AG04450 (cell line): ENCODE results near the gene FAIM2. TPM values are rescaled to one million over a fixed set of nuclear protein-coding genes. Genes with fewer than 3 reads are reported as not detected.

Experiments used
- CTCF ChIA-PET: fragments of 300-600, 350-600 bp; formaldehyde crosslinking; extraction: SDS; loops from one replicate; lab custom pipeline; 2022; ENCODE audit warnings: antibody characterized with exemption, inconsistent platforms; lab: Charles Lee
- POLR2A ChIA-PET: fragments of 350-600 bp; formaldehyde crosslinking; extraction: SDS; loops from one replicate; lab custom pipeline; 2021; ENCODE audit warnings: antibody characterized with exemption, inconsistent platforms; lab: Yijun Ruan, JAX
- DNase-seq: peaks from one replicate; pipeline ENCODE4 v3.0.0-alpha.2; 2011; ENCODE audit warnings: low read depth, low spot score
- H3K27ac ChIP-seq: one replicate; pipeline ENCODE4 v1.5.1; 2012; ENCODE audit warnings: low read depth, low read length, control low read depth
- H3K27me3 ChIP-seq: one replicate; pipeline ENCODE4 v1.6.0; 2012; ENCODE audit warnings: low read length; ENCODE audit not compliant: control insufficient read depth, insufficient read depth
- H3K4me3 ChIP-seq: 2 replicates; pipeline ENCODE4 v1.5.1; 2011; ENCODE audit warnings: mild to moderate bottlenecking, low read depth, low read length, control low read depth
- H3K9me3 ChIP-seq: 2 replicates; pipeline ENCODE4 v1.5.1; 2012; ENCODE audit warnings: low read length; ENCODE audit not compliant: control insufficient read depth, insufficient read depth
- polyA plus RNA-seq: library from polyadenylated mRNA; depleted of rRNA; stranded (reverse); fragments of >200 nt; gene quantifications from 2 replicates; pipeline ENCODE4 v1.2.3, GENCODE V29; 2011
- TF ChIP-seq, protein P1 (sequence below): IDR thresholded peaks from 2 replicates; pipeline ENCODE4 v1.5.1; 2011; ENCODE audit warnings: low read depth, low read length, control low read depth, inconsistent platforms

Gene FAIM2
- polyA plus RNA-seq, 1 experiment: 5.9 TPM

DNA sequence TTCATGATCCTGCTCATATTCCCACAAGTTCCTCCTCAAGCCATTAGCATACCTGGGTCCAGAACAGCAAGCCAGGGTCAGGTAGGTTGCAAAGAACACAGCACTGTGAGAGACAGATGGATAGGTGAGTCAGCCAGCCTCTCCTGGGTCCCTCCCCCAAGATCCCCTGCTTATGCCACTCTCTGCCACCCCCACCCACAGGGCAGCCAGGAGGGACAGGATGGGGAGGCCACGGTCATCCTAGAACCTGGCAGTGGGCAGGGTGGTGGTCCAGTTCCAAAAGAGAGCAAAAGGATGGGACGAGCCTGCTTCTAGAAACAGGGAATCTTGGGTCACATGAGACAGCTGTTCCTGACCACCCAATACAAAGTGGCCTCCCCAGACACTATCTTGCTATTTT lies 12.7 kb downstream of the FAIM2 start:
- CTCF ChIA-PET: no interaction called here
- POLR2A ChIA-PET: no interaction called here
- DNase-seq: no peak
- H3K27ac ChIP-seq: no peak overlapping the region
- TF ChIP-seq, protein P1, sequence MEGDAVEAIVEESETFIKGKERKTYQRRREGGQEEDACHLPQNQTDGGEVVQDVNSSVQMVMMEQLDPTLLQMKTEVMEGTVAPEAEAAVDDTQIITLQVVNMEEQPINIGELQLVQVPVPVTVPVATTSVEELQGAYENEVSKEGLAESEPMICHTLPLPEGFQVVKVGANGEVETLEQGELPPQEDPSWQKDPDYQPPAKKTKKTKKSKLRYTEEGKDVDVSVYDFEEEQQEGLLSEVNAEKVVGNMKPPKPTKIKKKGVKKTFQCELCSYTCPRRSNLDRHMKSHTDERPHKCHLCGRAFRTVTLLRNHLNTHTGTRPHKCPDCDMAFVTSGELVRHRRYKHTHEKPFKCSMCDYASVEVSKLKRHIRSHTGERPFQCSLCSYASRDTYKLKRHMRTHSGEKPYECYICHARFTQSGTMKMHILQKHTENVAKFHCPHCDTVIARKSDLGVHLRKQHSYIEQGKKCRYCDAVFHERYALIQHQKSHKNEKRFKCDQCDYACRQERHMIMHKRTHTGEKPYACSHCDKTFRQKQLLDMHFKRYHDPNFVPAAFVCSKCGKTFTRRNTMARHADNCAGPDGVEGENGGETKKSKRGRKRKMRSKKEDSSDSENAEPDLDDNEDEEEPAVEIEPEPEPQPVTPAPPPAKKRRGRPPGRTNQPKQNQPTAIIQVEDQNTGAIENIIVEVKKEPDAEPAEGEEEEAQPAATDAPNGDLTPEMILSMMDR: no peak
- no peak overlapping the region for H3K4me3 ChIP-seq
- no peaks in the 10 kb centered on the region for H3K9me3 ChIP-seq
- peaks cover 50% of the 10 kb centered on the region for H3K27me3 ChIP-seq

DNA sequence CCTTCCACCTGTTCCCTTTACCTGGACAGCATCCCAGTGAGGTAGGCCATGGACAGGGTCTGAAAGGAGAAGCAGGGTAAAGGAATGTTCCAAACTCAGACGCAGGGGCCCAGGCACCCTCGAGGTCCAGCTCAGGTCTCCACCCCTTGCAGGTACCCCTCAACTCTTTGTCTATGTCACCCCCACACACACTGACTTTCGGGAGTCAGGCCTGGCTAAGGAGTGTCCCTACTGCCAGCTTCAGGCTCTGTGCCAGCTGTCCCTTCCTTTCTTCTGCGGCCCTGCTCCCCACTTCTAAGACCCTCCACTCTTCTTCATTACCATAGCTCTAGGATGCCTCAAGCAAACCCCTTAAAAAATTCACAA lies 13.6 kb downstream of the FAIM2 start:
- Histone ChIP-seq H3K27ac (no peak overlapping the region), H3K27me3 (peaks cover 59% of the 10 kb centered on the region), H3K9me3 (no peaks in the 10 kb centered on the region), H3K4me3 (no peak overlapping the region)
- TF ChIP-seq, protein P1: no peak
- DNase-seq: no peak
- ChIA-PET CTCF (no interaction called here), POLR2A (no interaction called here)

DNA sequence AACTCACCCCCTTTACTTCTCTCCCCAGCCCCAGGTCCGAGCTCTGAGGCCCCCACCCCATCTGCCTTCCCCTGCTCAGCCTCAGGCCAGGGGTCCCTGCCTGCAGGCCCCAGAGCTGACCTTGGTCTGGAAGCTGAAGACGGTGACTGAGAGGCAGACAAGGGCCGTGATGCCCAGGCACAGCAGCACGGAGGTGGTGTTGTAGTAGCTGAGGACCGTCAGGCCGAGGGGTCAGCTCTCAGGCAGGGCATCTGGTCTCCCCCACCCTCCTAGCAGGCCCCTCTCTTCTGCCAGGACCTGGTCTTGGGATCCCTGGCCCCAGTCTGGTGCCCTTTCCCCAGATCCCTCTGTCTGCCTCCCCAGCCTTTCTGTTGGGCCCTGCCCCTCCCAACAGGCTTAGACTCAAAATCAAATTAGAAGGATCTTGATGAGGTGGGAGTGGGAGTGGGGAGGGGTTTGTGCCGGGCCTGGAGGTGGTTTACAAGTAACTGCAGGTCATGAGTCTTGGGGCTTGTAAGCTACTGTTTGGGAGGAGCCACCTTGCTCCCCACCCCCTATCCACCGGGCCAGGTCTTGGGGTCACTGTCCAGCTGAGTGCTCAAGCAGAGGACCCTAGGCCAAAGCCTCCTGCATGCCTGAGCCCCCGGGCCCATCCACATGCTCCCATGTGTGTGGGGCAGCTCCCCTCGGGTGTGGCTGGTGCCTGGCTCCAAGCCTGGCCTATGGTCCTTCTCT lies 14.2 kb downstream of the FAIM2 start:
- no peaks in the 10 kb centered on the region for H3K9me3 ChIP-seq
- ChIA-PET CTCF (no interaction called here), POLR2A (no interaction called here)
- no peak overlapping the region for H3K4me3 ChIP-seq
- H3K27me3 ChIP-seq: peaks cover 60% of the 10 kb centered on the region
- no peak for DNase-seq
- TF ChIP-seq, protein P1: no peak
- no peak overlapping the region for H3K27ac ChIP-seq

DNA sequence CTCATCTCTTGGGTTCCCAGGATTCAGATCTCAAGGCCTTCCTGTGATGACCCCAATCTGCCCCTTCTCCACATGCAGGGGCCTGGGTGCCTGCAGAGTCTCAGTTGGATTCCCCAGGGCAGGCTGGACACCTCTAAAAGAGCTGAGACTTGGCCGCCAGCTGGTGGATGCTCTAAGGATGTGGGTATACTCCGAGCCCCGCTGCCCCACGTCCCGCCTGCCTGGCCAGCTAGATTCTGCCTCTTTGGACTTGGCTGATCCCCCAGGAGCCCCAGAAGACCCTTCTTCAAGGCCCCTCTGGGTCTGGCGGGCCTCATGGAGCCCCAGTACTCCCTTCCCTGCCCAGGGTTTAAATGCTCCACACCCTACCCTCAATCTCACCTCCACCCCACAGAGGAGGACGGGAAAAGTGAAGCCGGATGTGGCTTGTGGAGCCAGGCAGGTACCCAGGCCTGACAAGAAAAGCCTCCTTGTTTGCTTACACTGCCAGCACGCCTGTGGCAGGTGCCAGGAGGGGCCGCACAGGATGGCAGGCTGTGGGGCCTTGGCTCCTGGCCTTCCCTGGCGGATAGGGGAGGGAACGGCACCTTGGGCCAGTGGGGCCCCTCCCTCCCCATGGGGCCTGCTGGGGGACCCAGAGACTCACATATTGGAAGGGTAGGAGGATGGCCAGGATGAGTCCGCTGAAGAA lies 15.1 kb downstream of the FAIM2 start:
- Histone ChIP-seq H3K27ac (no peak overlapping the region), H3K9me3 (no peaks in the 10 kb centered on the region), H3K4me3 (no peak overlapping the region), H3K27me3 (peaks cover 65% of the 10 kb centered on the region)
- TF ChIP-seq, protein P1: no peak
- ChIA-PET CTCF (no interaction called here), POLR2A (no interaction called here)
- DNase-seq: no peak
